H1 (cell line): Measurements from ENCODE around the gene HFE. TPM values are rescaled to one million over a fixed set of nuclear protein-coding genes. Genes with fewer than 3 reads are reported as not detected.
A peak's percentile ranks its signal among the peaks of the same experiment; 100 is the strongest.

Source experiments
- BACH1 ChIP-seq: IDR thresholded peaks from 2 replicates; pipeline ENCODE4 v1.6.1; 2012; ENCODE audit warnings: low read length, improper control_type of control experiment
- BCL11A ChIP-seq, 2 experiments: IDR thresholded peaks; one replicate each; pipeline ENCODE4 v1.6.1; 2011; ENCODE audit warnings: low read depth in 2 of 2, low read length in 2 of 2, mild to moderate bottlenecking in 2 of 2
- CBX8 ChIP-seq: fragments of 300-800, 300-1000 bp; sonication (generic); IDR thresholded peaks from 2 replicates; pipeline ENCODE4 v1.7.1; 2016; ENCODE audit warnings: low read depth, low read length, borderline replicate concordance
- CTBP2 ChIP-seq: IDR thresholded peaks from 2 replicates; pipeline ENCODE4 v1.7.0; 2011; ENCODE audit warnings: borderline replicate concordance, mild to moderate bottlenecking, moderate library complexity, mixed read lengths, low read length; ENCODE audit not compliant: insufficient read depth, insufficient read length
- E2F6 ChIP-seq: IDR thresholded peaks from 2 replicates; pipeline ENCODE4 v1.6.1; 2012; ENCODE audit warnings: inconsistent platforms
- EGR1 ChIP-seq: IDR thresholded peaks from 2 replicates; pipeline ENCODE4 v1.6.1; 2011; ENCODE audit warnings: low read depth, low read length, borderline replicate concordance
- EP300 ChIP-seq, 2 experiments: IDR thresholded peaks; 1 replicate in 1 of 2; 2 replicates in 1 of 2; pipeline ENCODE4 v1.6.1; 2011 to 2012; ENCODE audit warnings: low read depth in 2 of 2, low read length in 2 of 2, mild to moderate bottlenecking in 2 of 2, borderline replicate concordance in 1 of 2, inconsistent platforms in 1 of 2, moderate library complexity in 1 of 2
- EZH2 ChIP-seq: fragments of 200-600 bp; sonication (generic); IDR thresholded peaks from 2 replicates; pipeline ENCODE4 v1.7.1; 2012; ENCODE audit warnings: low read depth, mild to moderate bottlenecking, moderate library complexity, low read length, inconsistent platforms; ENCODE audit not compliant: severe bottlenecking
- JUN ChIP-seq: IDR thresholded peaks from 2 replicates; pipeline ENCODE4 v1.6.1; 2011; ENCODE audit warnings: low read depth, mild to moderate bottlenecking, improper control_type of control experiment, low read length
- JUND ChIP-seq: IDR thresholded peaks from 2 replicates; pipeline ENCODE4 v1.6.1; 2011; ENCODE audit warnings: mild to moderate bottlenecking, improper control_type of control experiment, low read length
- KDM4A ChIP-seq: IDR thresholded peaks from one replicate; pipeline ENCODE4 v1.7.1; 2012; ENCODE audit warnings: low read depth, mild to moderate bottlenecking, moderate library complexity, low read length, inconsistent platforms; ENCODE audit not compliant: severe bottlenecking
- KDM5A ChIP-seq: fragments of 200-600 bp; IDR thresholded peaks from 2 replicates; pipeline ENCODE4 v1.7.1; 2012; ENCODE audit warnings: mild to moderate bottlenecking, low read length, inconsistent platforms, mixed read lengths
- PHF8 ChIP-seq: fragments of 200-600 bp; sonication (generic); conservative IDR thresholded peaks from 2 replicates; pipeline ENCODE4 v1.7.1; 2012; ENCODE audit warnings: low read depth, mild to moderate bottlenecking, inconsistent platforms, low read length, moderate library complexity
- POLR2AphosphoS5 ChIP-seq: IDR thresholded peaks from 2 replicates; pipeline ENCODE4 v1.6.1; 2011; ENCODE audit warnings: low read depth, low read length
- POU5F1 ChIP-seq: IDR thresholded peaks from 2 replicates; pipeline ENCODE4 v1.6.1; 2011; ENCODE audit warnings: low read depth, mild to moderate bottlenecking, low read length, moderate library complexity
- RAD21 ChIP-seq, 2 experiments: IDR thresholded peaks in 1 of 2; conservative IDR thresholded peaks in 1 of 2; 2 replicates each; pipeline ENCODE4 v1.6.1; 2011; ENCODE audit warnings: low read depth in 2 of 2, low read length in 2 of 2, improper control_type of control experiment in 1 of 2, inconsistent platforms in 1 of 2, mild to moderate bottlenecking in 1 of 2, moderate library complexity in 1 of 2
- RBBP5 ChIP-seq: IDR thresholded peaks from 2 replicates; pipeline ENCODE4 v1.7.1; 2012; ENCODE audit warnings: low read depth, mild to moderate bottlenecking, inconsistent platforms, low read length, moderate library complexity, borderline replicate concordance
- RNF2 ChIP-seq: fragments of 200-900, 300-1000 bp; sonication (generic); IDR thresholded peaks from 2 replicates; pipeline ENCODE4 v1.7.1; 2016; ENCODE audit warnings: borderline replicate concordance, low read depth, mild to moderate bottlenecking, antibody characterized with exemption, low read length; ENCODE audit not compliant: poor library complexity, severe bottlenecking; ENCODE audit errors: missing control alignments
- SAP30 ChIP-seq: fragments of 300-600 bp; sonication (generic); IDR thresholded peaks from 2 replicates; pipeline ENCODE4 v1.7.1; 2012; ENCODE audit warnings: low read length, moderate library complexity, mild to moderate bottlenecking, inconsistent platforms; ENCODE audit not compliant: insufficient read depth, insufficient replicate concordance
- SP2 ChIP-seq: IDR thresholded peaks from 2 replicates; pipeline ENCODE4 v1.6.1; 2012; ENCODE audit warnings: mild to moderate bottlenecking, low read length, inconsistent platforms
- SUZ12 ChIP-seq: fragments of 200-600 bp; sonication (generic); IDR thresholded peaks from 2 replicates; pipeline ENCODE4 v1.6.1; 2012; ENCODE audit warnings: mild to moderate bottlenecking, inconsistent platforms, low read length, moderate library complexity, mixed read lengths
- TAF1 ChIP-seq: IDR thresholded peaks from 2 replicates; pipeline ENCODE4 v1.6.1; 2011; ENCODE audit warnings: mild to moderate bottlenecking, low read depth, low read length
- polyA plus RNA-seq, 7 experiments: library from polyadenylated mRNA; depleted of rRNA in 3 of 7; stranded (reverse) in 5 of 7; unstranded in 2 of 7; fragments of >200 nt in 5 of 7; fragments of 200-250 nt in 2 of 7; gene quantifications; 1 replicate in 5 of 7; 2 replicates in 1 of 7; 4 replicates in 1 of 7; pipeline versions ENCODE4 v1.2.1 to v1.2.3, GENCODE V29; 2011 to 2013; ENCODE audit warnings: missing spikeins in 2 of 7, mixed read lengths in 2 of 7
- total RNA-seq: library from RNA; stranded (reverse); fragmentation: NEBNext Ultra II Directional; extraction: Animal tissue kit (Norgen Biotek cat#: 25700); gene quantifications from 2 replicates; pipeline ENCODE4 v1.2.1, GENCODE V29; 2021
- TF ChIP-seq, protein P1 (sequence below): IDR thresholded peaks from 2 replicates; pipeline ENCODE4 v1.6.1; 2012; ENCODE audit warnings: low read length, inconsistent platforms

Gene HFE
- total and polyA plus RNA-seq, 2 of the 8 experiments (the other 6 are each of a cell fraction or from before 2014, with no cell fraction given): 1.6 to 2.0 TPM

DNA sequence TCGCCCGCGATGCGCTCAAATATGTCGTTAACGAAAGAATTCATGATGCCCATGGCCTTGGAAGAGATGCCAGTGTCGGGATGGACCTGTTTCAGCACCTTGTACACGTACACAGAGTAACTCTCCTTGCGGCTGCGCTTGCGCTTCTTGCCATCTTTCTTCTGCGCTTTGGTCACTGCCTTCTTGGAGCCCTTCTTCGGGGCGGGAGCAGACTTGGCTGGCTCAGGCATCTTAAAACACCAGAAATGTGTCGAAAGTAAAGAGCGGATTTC is 36.4 kb downstream of the HFE start (continued):
- TF ChIP-seq JUND (no peak), EP300 (IDR thresholded peaks at IDR 0.05; ENCODE audit: borderline replicate concordance in 1 of 2, low read depth in 2 of 2, low read length in 2 of 2) (no peak), SUZ12 (no peak), SP2 (no peak), RAD21 (IDR thresholded peaks at IDR 0.05 in 1 of 2, conservative IDR thresholded peaks at IDR 0.05 in 1 of 2; ENCODE audit: low read depth in 2 of 2, low read length in 2 of 2) (no peak), KDM5A (no peak), POU5F1 (no peak), POLR2AphosphoS5 (peak; percentile 98), PHF8 (no peak), RBBP5 (no peak), E2F6 (no peak), BACH1 (no peak), EGR1 (no peak), CTBP2 (no peak), BCL11A (IDR thresholded peaks at IDR 0.05; ENCODE audit: low read depth in 2 of 2, low read length in 2 of 2) (no peak), CBX8 (no peak), SAP30 (no peak), EZH2 (no peak), JUN (no peak), KDM4A (no peak), TAF1 (peak; percentile 93), RNF2 (no peak)
- TF ChIP-seq, protein P1, sequence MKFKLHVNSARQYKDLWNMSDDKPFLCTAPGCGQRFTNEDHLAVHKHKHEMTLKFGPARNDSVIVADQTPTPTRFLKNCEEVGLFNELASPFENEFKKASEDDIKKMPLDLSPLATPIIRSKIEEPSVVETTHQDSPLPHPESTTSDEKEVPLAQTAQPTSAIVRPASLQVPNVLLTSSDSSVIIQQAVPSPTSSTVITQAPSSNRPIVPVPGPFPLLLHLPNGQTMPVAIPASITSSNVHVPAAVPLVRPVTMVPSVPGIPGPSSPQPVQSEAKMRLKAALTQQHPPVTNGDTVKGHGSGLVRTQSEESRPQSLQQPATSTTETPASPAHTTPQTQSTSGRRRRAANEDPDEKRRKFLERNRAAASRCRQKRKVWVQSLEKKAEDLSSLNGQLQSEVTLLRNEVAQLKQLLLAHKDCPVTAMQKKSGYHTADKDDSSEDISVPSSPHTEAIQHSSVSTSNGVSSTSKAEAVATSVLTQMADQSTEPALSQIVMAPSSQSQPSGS: no peak
